Psoas muscle (tissue), 8 donors: ENCODE measurements around the gene F11R. TPM values are rescaled to one million over a fixed set of nuclear protein-coding genes. Genes with fewer than 3 reads are reported as not detected.

Experiments
- ATAC-seq, 4 donors: fragments of 200-7000 bp; cut with Tn5 transposase; one replicate each; pipeline ENCODE4 v1.9.1; 2020; ENCODE audit warnings: moderate library complexity in 3 of 4, mild to moderate bottlenecking in 2 of 4
- DNase-seq, 2 donors: peaks; one replicate each; pipeline ENCODE4 v3.0.0-alpha.2; 2020
- H3K27ac ChIP-seq: fragments of 200-600 bp; one replicate; pipeline ENCODE4 v1.8.0; 2022
- H3K27me3 ChIP-seq, 3 donors: fragments of 200-600 bp in 1 of 3; one replicate each; pipeline versions ENCODE4 v1.6.1 to v1.8.0; 2013 to 2022; ENCODE audit warnings: low read length in 2 of 3, mild to moderate bottlenecking in 2 of 3, moderate library complexity in 1 of 3; ENCODE audit not compliant: insufficient read depth in 3 of 3
- H3K36me3 ChIP-seq, 2 donors: fragments of 200-600 bp in 1 of 2; one replicate each; pipeline versions ENCODE4 v1.6.1 to v1.8.0; 2013 to 2022; ENCODE audit warnings: low read depth in 1 of 2, mild to moderate bottlenecking in 1 of 2, moderate library complexity in 1 of 2; ENCODE audit not compliant: insufficient read depth in 1 of 2
- H3K4me1 ChIP-seq: fragments of 200-600 bp; one replicate; pipeline ENCODE4 v1.8.0; 2022
- H3K4me3 ChIP-seq: fragments of 200-600 bp; one replicate; pipeline ENCODE4 v1.8.0; 2022; ENCODE audit warnings: mild to moderate bottlenecking
- H3K9me3 ChIP-seq: fragments of 200-600 bp; one replicate; pipeline ENCODE4 v1.8.0; 2022
- CTCF ChIP-seq: fragments of 200-600 bp; IDR thresholded peaks from one replicate; pipeline ENCODE4 v1.8.0; 2022; ENCODE audit warnings: antibody characterized with exemption
- WGBS, 3 donors: extraction: QIAGEN DNeasy Blood & Tissue Kit; methylation state at CpG; one replicate each; pipeline versions ENCODE4 v1.1.6 to v1.1.7; 2013; 5-methylcytosine and 5-hydroxymethylcytosine counted together
- intact Hi-C, 2 donors: fragments of 100-400 bp; cut with DNase I; formaldehyde crosslinking; loops; one replicate each; pipeline versions ENCODE4 v1.11.0 to v1.14.2; 2022
- polyA plus RNA-seq, 3 donors: library from polyadenylated mRNA; stranded (reverse); fragments of 200-250 nt; gene quantifications; one replicate each; pipeline ENCODE4 v1.2.3, GENCODE V29; 2013
- total RNA-seq, 4 donors: library from RNA; stranded (reverse); fragmentation: NEBNext Ultra II Directional in 2 of 4; extraction: Animal tissue kit (Norgen Biotek cat#: 25700) in 2 of 4; gene quantifications; one replicate each; pipeline versions ENCODE4 v1.2.1 to v1.2.4, GENCODE V29; 2021 to 2023
- donor health status: healthy with polysubstance abuse.
- donor health status: DM: no; HTN: no; CAD: no; lungs with moderate emphysema.
- donor health status: Bipolar disorder and iron deficiency.
- donor health status: healthy.
- donor health status: DM: yes; HTN: yes; CAD: no.
- donor health status: DM: no; HTN: no; CAD: no.
- donor health status: DM: no; HTN: no; CAD: no.
- donor health status: DM: yes; HTN: yes; CAD: no.

The F11R gene
- total and polyA plus RNA-seq, 7 donors: 2.9 to 13.8 (median 5.2) TPM

- no peak for TF ChIP-seq CTCF
- Histone ChIP-seq H3K27me3 (no peaks in the 10 kb centered on the region), H3K36me3 (no peaks in the 10 kb centered on the region), H3K27ac (no peak overlapping the region), H3K9me3 (no peaks in the 10 kb centered on the region), H3K4me1 (no peaks in the 10 kb centered on the region), H3K4me3 (no peak overlapping the region)
- intact Hi-C loops: no loop called here
- 79 to 89% (median 86%) methylated on average over 11 of the region's 11 CpGs for WGBS, 3 donors
- ATAC-seq (no peak), DNase-seq (no peak)
Measured at GRCh38 chr1:161000736-161001480, 20.0 kb downstream of the F11R start.

- no peak for ATAC-seq
- Histone ChIP-seq H3K4me3 (no peak overlapping the region), H3K36me3 (no peaks in the 10 kb centered on the region), H3K27me3 (no peaks in the 10 kb centered on the region), H3K9me3 (no peaks in the 10 kb centered on the region), H3K27ac (no peak overlapping the region), H3K4me1 (no peaks in the 10 kb centered on the region)
- DNase-seq: no peak
- TF ChIP-seq CTCF: no peak
- WGBS, 3 donors: 86 to 91% (median 87%) methylated on average over 5 of the region's 5 CpGs
- intact Hi-C loops: loop anchor here in 1 of 2 donors (5.0 kb wide), 1 partner anchor 138 kb away; no protein-coding TSS in a partner anchor
Measured at GRCh38 chr1:160999376-160999775, 21.6 kb downstream of the F11R start.

GRCh38 chr1:160997323-160998038 lies 23.5 kb downstream of the F11R start:
- ATAC-seq: peak in 3 of 4 donors; percentile 60 to 76 (median 65)
- no peak overlapping the region for H3K27ac ChIP-seq
- DNase-seq: peak; percentile 33 to 67

GRCh38 chr1:160996178-160996577 lies 24.8 kb downstream of the F11R start:
- WGBS, 3 donors: 85 to 91% (median 90%) methylated on average over 3 of the region's 3 CpGs
- Histone ChIP-seq H3K36me3 (no peaks in the 10 kb centered on the region), H3K9me3 (no peaks in the 10 kb centered on the region), H3K27me3 (no peaks in the 10 kb centered on the region), H3K27ac (no peak overlapping the region), H3K4me3 (no peak overlapping the region), H3K4me1 (no peaks in the 10 kb centered on the region)
- DNase-seq (no peak), ATAC-seq (no peak)
- TF ChIP-seq CTCF: no peak
- intact Hi-C loops: loop anchor here (2.0 to 5.0 kb wide), 2 partner anchors 101 to 141 kb away; no protein-coding TSS in a partner anchor

More at GRCh38 chr1:160997323-160998038, 23.5 kb downstream of the F11R start:
- Histone ChIP-seq H3K4me3 (no peak overlapping the region), H3K4me1 (no peaks in the 10 kb centered on the region), H3K9me3 (no peaks in the 10 kb centered on the region), H3K27me3 (no peaks in the 10 kb centered on the region), H3K36me3 (no peaks in the 10 kb centered on the region)
- peak; percentile 52 for TF ChIP-seq CTCF
- WGBS, 3 donors: 63 to 95% (median 93%) methylated on average over 1 of the region's 1 CpG
- intact Hi-C loops: loop anchor here (2.0 to 5.0 kb wide), 2 partner anchors 99 to 140 kb away; no protein-coding TSS in a partner anchor
